ENCODE data around the gene ZBTB25.

Gene ZBTB25

DNA sequence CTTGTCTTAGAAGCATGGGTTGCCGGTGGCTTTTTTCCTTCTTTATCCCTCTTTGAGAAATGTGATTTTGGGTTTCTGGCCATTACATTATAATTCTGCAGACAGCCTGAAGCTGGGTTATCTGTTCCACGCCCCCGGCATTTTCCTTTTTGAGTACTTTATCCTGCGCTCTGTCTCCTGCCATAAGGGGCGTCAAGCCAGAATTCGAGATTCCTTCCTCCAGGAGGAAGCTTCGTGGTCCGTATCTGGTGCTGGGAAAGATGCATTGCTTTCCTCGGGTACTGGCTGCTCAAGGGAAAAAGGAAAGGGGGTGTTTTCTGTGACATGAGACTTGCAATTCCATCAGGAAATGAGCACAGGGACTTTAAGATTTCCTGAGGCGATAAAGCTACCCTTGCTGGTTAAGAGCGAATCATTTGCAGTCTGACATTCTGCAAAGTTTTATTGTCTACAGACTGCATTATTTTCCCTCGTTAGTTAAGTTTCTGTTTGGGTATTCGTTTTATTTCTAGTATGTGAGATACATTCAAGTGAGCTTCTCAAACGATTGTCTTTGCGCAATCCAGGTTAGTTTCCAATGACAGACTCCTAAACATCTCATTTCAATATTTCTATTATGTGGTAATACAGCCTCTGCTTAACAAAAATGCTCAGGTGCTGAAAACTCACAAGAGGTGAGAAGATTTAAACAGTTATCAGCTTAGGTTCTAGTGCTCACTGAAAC lies 37.6 kb downstream of the ZBTB25 start:
- TF ChIP-seq RAD21 (IDR thresholded peaks at IDR 0.05; ENCODE audit: low read depth): no peak
- TF ChIP-seq CEBPB (IDR thresholded peaks at IDR 0.05): peak; percentile 73

DNA sequence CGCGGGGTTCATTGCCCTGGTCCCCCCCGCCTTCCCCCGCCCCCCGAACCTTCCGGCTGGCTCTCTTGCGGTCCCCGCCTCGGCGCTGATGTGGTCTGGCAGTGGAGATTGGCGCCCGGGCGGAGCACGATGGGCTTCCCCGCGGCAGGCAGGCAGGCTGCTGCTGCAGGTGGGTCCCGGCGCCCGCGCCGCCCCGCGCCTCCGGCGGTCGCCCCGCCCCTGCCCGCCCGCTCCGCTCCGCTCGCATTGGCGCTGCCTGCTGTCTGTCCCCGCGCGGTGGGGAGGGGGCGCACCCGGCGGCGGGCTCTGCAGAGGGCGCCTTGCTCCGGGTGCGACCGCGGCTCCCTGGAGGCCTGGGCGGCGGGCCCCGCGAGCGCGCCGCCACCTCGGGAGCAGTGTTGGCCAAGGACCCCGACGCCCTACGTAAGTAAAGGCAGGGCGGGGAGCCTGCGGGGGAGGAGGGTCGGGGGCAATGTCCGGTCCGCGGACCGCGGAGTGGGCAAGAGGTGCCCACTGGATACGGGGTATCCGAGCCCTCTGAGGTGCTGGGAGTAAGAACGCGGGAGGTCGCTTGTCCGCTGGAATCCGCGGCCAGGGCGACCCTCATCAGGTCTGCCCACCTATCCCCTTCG lies 38.3 kb downstream of the ZBTB25 start, which contains the start of gene AKAP5:
AKAP5 (plus strand) TSS at position 309 of the 632 bp plus-strand sequence. CDS start 2,896 bp downstream, outside the sequence.
- TF ChIP-seq TAF1 (IDR thresholded peaks at IDR 0.05; ENCODE audit: low read depth): no peak
- TF ChIP-seq NFIC (IDR thresholded peaks at IDR 0.05): no peak
- peak; percentile 84 for TF ChIP-seq ZBTB7A (IDR thresholded peaks at IDR 0.05; ENCODE audit: low read depth)
- no peak for TF ChIP-seq CREB1 (IDR thresholded peaks at IDR 0.05; ENCODE audit: low read depth)
- no peak for TF ChIP-seq EGR1 (IDR thresholded peaks at IDR 0.05)
- TF ChIP-seq, protein P1, sequence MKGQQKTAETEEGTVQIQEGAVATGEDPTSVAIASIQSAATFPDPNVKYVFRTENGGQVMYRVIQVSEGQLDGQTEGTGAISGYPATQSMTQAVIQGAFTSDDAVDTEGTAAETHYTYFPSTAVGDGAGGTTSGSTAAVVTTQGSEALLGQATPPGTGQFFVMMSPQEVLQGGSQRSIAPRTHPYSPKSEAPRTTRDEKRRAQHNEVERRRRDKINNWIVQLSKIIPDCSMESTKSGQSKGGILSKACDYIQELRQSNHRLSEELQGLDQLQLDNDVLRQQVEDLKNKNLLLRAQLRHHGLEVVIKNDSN (IDR thresholded peaks at IDR 0.05): 0 out of 2 replicates have a peak, but pooled peaks have one; percentile 7
- TF ChIP-seq, protein P2, sequence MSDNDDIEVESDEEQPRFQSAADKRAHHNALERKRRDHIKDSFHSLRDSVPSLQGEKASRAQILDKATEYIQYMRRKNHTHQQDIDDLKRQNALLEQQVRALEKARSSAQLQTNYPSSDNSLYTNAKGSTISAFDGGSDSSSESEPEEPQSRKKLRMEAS (IDR thresholded peaks at IDR 0.05): peak; percentile 22; the same call in 1 of the 2 replicates
- no peak for TF ChIP-seq YY1 (IDR thresholded peaks at IDR 0.05; ENCODE audit: low read depth)
- TF ChIP-seq TEAD4 (IDR thresholded peaks at IDR 0.05): no peak

DNA sequence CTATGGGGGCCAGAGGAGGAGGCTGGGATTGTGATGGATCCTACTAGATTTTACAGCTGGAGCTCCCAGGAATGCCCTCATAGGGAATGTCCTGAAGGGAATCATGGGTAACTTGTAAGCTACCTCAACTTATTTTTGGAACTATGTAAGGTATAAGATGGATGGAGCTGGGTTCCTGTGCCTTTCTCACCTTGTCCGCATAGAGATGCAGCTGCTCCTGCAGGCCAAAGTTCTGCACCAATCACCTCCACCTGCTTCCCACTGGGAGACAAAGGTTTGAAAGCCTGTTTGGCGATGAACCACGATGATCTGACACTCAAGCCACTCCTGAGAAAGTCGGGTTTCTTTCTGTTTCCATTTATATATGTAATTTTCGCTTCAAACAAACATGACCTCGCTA lies 39.0 kb downstream of the ZBTB25 start:
- TF ChIP-seq RAD21 (IDR thresholded peaks at IDR 0.05; ENCODE audit: low read depth): no peak
- TF ChIP-seq NFIC (IDR thresholded peaks at IDR 0.05): no peak
- TF ChIP-seq CEBPB (IDR thresholded peaks at IDR 0.05): no peak
- no peak for TF ChIP-seq YY1 (IDR thresholded peaks at IDR 0.05; ENCODE audit: low read depth)
- TF ChIP-seq, protein P2 (IDR thresholded peaks at IDR 0.05): no peak; the same call in 1 of the 2 replicates
- TF ChIP-seq, protein P3, sequence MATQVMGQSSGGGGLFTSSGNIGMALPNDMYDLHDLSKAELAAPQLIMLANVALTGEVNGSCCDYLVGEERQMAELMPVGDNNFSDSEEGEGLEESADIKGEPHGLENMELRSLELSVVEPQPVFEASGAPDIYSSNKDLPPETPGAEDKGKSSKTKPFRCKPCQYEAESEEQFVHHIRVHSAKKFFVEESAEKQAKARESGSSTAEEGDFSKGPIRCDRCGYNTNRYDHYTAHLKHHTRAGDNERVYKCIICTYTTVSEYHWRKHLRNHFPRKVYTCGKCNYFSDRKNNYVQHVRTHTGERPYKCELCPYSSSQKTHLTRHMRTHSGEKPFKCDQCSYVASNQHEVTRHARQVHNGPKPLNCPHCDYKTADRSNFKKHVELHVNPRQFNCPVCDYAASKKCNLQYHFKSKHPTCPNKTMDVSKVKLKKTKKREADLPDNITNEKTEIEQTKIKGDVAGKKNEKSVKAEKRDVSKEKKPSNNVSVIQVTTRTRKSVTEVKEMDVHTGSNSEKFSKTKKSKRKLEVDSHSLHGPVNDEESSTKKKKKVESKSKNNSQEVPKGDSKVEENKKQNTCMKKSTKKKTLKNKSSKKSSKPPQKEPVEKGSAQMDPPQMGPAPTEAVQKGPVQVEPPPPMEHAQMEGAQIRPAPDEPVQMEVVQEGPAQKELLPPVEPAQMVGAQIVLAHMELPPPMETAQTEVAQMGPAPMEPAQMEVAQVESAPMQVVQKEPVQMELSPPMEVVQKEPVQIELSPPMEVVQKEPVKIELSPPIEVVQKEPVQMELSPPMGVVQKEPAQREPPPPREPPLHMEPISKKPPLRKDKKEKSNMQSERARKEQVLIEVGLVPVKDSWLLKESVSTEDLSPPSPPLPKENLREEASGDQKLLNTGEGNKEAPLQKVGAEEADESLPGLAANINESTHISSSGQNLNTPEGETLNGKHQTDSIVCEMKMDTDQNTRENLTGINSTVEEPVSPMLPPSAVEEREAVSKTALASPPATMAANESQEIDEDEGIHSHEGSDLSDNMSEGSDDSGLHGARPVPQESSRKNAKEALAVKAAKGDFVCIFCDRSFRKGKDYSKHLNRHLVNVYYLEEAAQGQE (IDR thresholded peaks at IDR 0.05; ENCODE audit: low read depth): no peak
- no peak for TF ChIP-seq EGR1 (IDR thresholded peaks at IDR 0.05)
- no peak for TF ChIP-seq FOXM1 (IDR thresholded peaks at IDR 0.05; ENCODE audit: borderline replicate concordance, low read depth)
- TF ChIP-seq TAF1 (IDR thresholded peaks at IDR 0.05; ENCODE audit: low read depth): no peak
- TF ChIP-seq TEAD4 (IDR thresholded peaks at IDR 0.05): no peak
- TF ChIP-seq, protein P1 (IDR thresholded peaks at IDR 0.05): no peak
- no peak for TF ChIP-seq EP300 (IDR thresholded peaks at IDR 0.05; ENCODE audit: borderline replicate concordance)
- TF ChIP-seq CREB1 (IDR thresholded peaks at IDR 0.05; ENCODE audit: low read depth): no peak
- TF ChIP-seq ZBTB7A (IDR thresholded peaks at IDR 0.05; ENCODE audit: low read depth): no peak
- no peak for TF ChIP-seq TCF12 (IDR thresholded peaks at IDR 0.05; ENCODE audit: low read depth)

DNA sequence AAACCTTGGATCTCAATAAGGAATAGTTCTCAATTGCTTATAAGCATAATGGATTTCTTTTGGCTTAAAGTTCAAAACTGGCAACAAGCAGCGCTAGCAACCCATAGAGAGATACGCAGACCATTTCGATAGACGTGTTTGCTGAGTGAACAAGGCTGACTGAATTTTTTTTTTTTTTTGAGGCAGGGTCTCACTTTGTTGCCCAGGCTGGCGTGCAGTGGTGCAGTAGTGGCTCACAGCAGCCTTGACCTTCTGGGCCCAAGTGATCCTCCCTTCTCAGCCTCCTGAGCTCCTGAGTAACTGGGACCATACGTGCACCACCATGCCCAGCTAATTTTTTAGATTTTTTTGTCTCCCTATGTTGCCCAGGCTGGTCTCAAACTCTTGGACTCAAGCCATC lies 39.8 kb downstream of the ZBTB25 start:
- TF ChIP-seq, protein P2 (IDR thresholded peaks at IDR 0.05): no peak
- TF ChIP-seq ZBTB7A (IDR thresholded peaks at IDR 0.05; ENCODE audit: low read depth) (no peak), TEAD4 (IDR thresholded peaks at IDR 0.05) (no peak), CEBPB (IDR thresholded peaks at IDR 0.05) (no peak), YY1 (IDR thresholded peaks at IDR 0.05; ENCODE audit: low read depth) (no peak), EP300 (IDR thresholded peaks at IDR 0.05; ENCODE audit: borderline replicate concordance) (no peak), FOXM1 (IDR thresholded peaks at IDR 0.05; ENCODE audit: borderline replicate concordance, low read depth) (no peak), NFIC (IDR thresholded peaks at IDR 0.05) (no peak), EGR1 (IDR thresholded peaks at IDR 0.05) (no peak), CREB1 (IDR thresholded peaks at IDR 0.05; ENCODE audit: low read depth) (no peak), TCF12 (IDR thresholded peaks at IDR 0.05; ENCODE audit: low read depth) (no peak), TAF1 (IDR thresholded peaks at IDR 0.05; ENCODE audit: low read depth) (no peak), RAD21 (IDR thresholded peaks at IDR 0.05; ENCODE audit: low read depth) (no peak)
- TF ChIP-seq, protein P1 (IDR thresholded peaks at IDR 0.05): no peak
- TF ChIP-seq, protein P3 (IDR thresholded peaks at IDR 0.05; ENCODE audit: low read depth): no peak

DNA sequence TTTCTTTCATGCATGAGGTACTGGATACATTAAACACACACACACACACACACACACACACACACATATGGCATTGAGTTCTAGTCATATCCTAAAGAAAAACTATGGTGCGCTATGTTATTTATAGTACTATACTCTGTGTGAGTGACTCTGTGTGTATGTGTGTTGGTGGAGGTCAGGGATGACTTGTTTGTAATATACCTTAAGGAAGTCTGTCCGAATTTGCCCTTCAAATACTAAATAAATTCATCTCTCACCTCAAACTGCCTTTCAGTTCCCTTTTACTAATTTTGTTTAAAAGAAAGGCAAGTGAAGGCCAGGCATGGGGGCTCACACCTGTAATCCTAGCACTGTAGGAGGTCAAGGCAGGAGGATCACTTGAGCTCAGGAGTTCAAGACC lies 40.4 kb downstream of the ZBTB25 start:
- TF ChIP-seq TCF12 (IDR thresholded peaks at IDR 0.05; ENCODE audit: low read depth) (no peak), CREB1 (IDR thresholded peaks at IDR 0.05; ENCODE audit: low read depth) (no peak), EP300 (IDR thresholded peaks at IDR 0.05; ENCODE audit: borderline replicate concordance) (no peak), EGR1 (IDR thresholded peaks at IDR 0.05) (no peak), CEBPB (IDR thresholded peaks at IDR 0.05) (no peak), NFIC (IDR thresholded peaks at IDR 0.05) (no peak), RAD21 (IDR thresholded peaks at IDR 0.05; ENCODE audit: low read depth) (no peak), TAF1 (IDR thresholded peaks at IDR 0.05; ENCODE audit: low read depth) (no peak), YY1 (IDR thresholded peaks at IDR 0.05; ENCODE audit: low read depth) (no peak), FOXM1 (IDR thresholded peaks at IDR 0.05; ENCODE audit: borderline replicate concordance, low read depth) (no peak), TEAD4 (IDR thresholded peaks at IDR 0.05) (no peak), ZBTB7A (IDR thresholded peaks at IDR 0.05; ENCODE audit: low read depth) (no peak)
- TF ChIP-seq, protein P1 (IDR thresholded peaks at IDR 0.05): no peak
- TF ChIP-seq, protein P3 (IDR thresholded peaks at IDR 0.05; ENCODE audit: low read depth): no peak
- TF ChIP-seq, protein P2 (IDR thresholded peaks at IDR 0.05): no peak

Measured in Ishikawa (cell line).